ENCODE data around the gene MNAT1.
"Not testable (repeated sequence)": the region's sequence is repeated elsewhere in the genome, so short reads cannot be mapped to it uniquely, and the experiment has no call there.

Gene MNAT1

DNA sequence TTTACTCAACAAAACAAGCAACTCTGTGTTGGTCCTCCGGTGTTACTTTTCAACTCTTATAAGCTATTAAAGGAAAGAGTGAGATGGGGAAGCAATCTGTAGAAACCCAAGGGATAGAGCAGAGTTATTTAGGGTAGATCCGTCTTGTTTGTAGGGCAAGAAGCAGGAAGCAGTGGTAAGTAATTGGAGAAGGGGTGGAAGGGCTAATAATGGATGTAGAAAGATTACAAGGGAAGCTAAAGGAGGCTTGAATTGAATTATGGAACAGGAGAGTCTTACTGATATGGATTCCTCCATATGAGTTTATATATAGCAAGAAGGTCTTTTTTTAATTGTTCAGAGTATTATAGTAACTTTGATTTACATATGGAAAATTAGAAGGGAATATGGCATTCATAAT lies 72.7 kb downstream of the MNAT1 start:
- DNase-seq, result no peak

DNA sequence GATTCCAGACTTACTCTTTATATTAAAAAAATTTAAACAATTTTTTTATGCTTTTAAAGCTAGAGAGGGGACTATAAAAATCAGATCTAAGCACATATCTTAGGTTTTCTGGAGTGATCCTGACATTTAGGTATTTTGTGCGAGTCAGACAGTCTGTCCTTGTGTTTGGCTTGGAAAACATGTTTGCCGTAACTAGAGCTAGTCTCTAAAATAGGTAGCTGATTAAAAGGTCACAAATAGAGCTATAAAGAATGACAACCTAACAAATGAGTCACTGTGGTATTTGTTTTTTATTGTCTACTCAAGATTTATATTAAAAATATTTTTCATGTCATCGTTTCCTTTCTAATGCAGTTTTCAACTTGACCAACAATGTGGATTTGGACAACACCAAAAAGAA lies 73.4 kb downstream of the MNAT1 start:
- no peak for DNase-seq

DNA sequence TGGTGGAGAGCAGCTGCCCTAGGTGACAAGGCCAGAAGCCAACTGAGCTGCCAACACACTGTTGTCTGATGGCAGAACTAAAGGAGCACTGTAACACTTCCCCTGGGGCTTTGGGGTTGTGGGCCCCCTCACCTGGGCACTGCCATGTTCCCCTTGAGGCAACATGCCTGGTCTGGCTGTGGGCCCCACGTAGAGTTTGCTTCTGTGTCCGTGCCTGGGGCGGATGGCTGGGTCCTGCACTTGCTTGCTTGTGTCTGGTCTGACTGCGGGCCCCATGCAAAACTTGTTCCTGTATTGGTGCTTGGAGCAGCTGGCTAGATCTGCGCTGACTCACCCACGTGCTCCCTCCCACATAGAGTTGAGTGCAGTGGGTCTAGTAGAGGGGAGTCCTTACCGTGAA lies 78.4 kb downstream of the MNAT1 start:
- DNase-seq, result no peak

DNA sequence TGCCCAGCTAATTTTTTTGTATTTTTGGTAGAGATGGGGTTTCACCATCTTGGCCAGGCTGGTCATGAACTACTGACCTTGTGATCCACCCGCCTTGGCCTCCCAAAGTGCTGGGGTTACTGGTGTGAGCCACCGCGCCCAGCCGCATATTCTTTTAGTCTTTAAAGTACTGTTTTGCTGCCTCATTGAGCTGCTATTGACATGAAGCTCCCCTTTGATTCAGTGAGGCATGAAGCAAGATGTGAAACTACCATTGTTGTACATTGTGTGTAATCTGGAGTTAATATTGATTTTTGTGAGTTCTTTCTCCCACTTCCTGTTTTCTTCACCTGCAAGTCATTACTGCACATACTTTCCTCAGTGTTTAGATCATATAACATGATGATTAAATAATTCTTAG lies 80.8 kb downstream of the MNAT1 start:
- no peak for DNase-seq

DNA sequence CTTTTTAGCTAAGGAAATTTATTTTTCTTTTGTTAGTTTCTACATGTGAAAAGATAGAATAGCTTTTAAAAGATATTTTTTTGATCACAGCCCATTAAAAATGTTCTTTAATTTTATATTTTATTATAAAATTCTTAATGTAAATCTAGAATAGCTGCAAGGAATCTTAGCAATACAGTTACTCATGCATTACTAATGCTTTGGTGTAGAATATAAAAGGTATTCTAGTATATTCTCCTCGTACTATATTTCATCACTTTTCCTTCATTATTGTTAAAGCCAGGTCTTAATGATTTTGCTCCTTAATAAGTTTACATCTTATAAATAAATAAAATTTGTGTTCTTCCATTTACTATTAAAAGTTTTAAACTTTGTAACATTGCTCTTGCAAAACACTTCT lies 82.6 kb downstream of the MNAT1 start:
- DNase-seq, result no peak

DNA sequence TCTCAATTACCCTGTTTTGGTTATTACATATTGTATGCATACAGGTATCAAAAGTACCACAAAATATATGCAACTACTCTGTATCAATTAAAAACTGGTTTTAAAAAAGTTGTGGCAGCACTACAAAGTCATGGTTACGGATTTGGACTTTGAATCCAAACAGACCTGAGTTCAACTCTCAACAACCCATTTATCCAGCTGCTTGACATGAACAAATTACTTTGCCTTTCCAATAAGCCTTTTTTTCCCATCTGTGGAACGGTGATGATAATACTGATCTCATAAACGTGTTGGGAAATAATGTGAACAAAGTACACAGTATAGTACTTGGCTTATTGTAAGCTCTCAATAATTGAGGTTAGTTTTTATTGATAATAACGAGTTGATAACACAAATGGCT lies 85.0 kb downstream of the MNAT1 start:
- no peak for DNase-seq

DNA sequence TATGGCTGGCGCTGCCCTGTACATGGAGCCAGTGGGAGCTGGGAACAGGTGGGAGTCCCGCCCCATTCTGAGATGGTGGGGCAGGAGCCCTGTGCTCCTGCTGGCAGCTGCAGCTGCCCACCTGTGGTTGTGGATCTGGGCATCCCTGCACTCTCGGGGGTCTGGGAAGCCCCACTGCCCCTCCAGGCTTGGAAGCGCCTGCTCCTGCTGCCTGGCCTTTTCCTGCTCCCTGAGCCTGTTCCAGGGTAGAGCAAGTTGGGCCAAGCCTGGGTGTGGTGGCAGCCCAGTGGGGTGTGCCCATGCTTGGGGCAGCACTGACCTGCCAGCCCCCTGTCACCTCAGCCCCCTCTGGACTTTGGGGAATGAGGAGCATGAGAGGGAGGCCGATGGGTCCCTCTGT lies 104.0 kb downstream of the MNAT1 start:
- DNase-seq, result no peak

DNA sequence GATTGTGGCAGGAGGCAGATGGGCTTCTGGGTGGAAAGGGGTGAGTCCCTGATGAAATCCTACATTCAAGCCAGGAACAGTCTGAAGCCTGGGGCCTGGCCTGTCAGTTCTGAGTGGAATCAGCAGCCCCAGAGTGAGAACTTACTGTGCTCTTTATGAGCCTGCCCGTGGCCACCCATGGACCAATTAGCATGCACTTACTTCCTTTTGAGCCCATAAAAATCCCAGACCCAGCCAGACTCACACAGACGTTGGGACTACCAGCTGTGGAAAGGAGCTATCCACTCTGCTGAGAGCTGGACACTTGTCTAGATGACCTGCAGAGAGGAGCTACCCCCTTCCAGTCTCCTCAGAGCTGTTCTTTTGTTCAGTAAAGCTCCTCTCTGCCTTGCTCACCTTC lies 104.5 kb downstream of the MNAT1 start:
- no peak for DNase-seq

DNA sequence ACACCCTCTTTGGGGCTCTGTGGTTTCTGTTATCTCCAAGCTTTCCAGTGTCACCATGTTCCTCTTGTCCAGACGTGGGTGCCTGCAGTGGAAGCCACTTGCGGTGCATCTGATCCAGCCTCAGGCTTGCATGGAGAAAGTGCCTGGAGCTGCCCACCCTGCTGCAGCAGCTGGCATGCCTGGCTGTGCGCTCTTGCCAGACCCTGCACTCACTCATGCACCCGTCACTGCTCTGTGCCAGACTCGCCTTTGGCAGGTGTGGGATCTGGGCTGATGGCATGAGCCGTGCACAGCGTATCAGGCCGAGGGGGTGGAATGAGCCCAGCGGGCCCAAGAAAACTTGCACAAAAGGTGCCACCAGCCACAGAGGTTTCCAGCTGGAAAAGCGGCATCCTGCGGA lies 105.1 kb downstream of the MNAT1 start:
- DNase-seq, result no peak

DNA sequence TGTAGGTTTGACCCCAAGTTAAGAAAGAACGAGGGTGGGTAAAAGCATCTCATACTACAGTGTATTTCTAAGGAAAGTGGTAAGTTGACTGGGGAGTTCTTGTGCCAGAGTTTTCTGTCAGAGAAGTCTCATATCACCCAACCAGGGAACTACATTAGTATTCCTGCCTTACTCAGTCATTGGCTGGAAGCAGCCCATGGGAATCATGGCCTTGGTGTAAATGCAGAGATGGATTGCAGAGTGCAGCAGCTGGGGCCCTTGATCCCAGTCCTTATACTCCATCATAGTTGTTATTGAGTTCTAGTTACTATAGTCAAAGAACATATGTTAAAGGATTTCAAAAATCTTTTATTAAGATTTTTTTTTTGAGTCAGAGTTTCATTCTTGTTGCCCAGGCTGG lies 105.8 kb downstream of the MNAT1 start:
- DNase-seq, result no peak

DNA sequence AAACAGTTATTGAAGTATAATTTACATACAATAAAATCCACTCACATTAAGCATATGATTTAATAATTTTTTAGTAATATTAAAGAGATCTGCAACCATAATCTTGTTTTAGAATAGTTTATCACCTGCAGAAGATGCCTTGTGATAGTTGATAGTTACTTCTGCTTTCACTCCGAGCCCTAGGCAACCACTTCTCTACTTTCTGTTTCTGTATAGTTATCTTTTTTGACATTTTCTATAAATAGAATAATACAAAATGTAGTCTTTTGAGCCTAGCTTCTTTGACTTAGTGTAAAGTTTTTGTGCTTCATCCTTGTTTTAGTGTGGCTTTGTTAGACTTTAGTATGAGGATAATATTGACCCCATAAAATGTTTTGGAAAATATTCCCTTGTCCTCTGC lies 111.0 kb downstream of the MNAT1 start:
- DNase-seq, result no peak

DNA sequence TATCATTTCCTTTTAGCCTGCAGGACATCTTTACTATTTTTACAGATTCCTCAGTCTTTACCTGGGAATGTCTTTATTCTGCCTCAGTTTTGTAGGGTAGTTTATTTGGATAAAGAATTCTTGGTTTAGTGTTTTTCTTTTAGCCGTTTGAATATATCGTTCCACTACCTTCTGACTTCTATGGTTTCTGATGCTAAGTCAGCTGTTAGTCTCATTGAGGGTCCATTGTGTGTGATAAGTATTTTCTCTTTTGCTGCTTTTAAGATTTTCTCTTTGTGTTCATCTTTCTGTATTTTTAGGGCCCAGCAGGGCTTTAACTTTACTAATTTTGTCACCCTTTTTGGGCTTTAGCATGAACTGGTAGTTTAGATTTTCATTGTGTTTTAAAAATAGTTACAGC lies 113.5 kb downstream of the MNAT1 start:
- no peak for DNase-seq

DNA sequence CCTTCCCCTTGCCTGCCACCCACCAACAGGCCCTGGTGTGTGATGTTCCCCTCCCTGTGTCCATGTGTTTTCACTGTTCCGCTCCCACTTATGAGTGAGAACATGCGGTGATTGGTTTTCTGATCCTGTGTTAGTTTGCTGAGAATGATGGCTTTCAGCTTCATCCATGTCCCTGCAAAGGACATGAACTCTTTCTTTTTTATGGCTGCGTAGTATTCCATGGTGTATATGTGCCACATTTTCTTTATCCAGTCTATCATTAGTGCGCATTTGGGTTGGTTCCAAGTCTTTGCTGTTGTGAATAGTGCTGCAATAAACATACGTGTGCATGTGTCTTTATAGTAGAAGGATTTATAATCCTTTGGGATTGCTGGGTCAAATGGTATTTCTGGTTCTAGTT lies 117.1 kb downstream of the MNAT1 start:
- DNase-seq, result not testable (repeated sequence)

DNA sequence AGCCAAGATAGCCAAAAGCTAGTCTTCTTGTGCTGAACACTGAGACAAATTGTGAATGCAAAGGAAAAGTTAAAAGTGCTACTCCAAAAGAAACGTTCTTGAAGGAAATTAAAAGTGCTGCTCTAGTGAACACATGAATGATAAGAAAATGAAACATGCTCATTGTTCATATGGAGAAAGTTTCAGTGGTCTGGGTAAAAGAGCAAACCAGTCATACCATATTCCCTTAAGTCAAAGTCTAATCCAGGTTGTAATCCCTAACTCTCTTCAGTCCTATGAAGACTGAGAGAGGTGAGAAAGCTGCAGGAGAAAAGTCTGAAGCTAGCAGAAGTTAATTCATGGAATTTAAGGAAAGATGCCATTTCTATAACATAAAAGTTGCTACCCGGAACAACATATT lies 121.5 kb downstream of the MNAT1 start:
- no peak for DNase-seq

DNA sequence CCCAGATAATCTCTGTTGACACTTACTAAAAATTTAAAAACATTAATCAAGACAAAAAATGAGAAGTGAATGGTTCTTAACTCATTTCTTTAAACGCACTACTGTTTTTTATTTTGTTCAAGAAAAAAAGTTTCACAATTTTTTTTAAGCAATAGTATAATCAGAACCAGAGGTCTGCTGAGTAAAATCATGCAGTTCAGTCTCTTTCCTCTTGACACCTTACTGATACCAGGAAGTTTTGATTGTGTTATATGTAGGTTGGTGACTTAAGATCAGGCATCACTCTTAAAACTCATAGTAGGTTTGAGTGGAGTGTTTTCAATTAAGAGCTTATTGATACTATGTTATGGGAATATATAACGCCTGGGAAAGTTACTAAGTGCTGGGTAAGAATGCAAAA lies 125.0 kb downstream of the MNAT1 start:
- DNase-seq, result no peak

DNA sequence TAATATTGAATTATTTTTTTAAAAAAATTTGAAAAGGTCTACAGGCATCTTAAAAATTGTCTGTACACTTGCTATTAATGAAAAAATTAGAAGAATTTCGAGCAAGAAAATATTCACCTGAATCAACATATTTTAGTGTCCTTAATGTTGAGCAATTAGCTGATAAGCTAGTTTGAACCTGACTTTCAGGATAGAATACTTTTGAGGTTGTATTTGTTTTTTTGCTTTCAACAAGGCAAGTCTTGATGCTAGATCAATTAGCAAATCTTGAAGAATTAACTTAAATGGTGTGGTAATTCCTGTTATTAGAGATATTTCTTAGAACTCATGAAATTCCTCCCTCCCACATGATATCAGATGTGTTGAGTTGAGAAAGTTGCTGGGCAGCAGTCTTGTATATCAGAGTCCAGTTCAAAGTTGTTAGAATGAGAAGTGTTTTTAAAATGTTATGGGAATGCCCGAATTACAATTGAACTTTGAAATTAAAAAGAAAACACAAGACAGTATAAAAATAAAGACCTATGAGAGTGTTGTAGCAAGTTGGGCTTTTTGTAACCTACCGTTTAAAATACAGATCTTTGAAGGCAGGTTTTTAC lies 127.1 kb downstream of the MNAT1 start:
- no peak for DNase-seq

DNA sequence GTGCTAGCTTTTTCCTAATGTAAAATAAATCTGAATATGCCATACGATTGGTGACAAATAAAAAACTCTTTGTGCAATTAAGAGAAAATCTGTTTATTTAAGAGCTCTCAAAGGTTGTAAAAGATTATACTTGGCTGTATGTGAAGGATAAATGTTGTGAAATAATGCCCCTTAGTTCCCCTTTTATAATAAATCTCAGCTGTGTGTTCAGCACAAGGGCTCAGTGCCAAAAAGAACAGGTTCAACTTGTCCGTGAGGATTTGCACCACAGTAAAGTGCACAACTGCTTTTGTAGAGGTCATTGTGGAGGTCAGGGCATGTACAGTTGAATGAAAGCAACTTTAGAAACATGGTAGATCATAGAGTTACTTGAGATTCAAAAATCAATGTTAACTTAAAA lies 127.7 kb downstream of the MNAT1 start:
- no peak for DNase-seq

DNA sequence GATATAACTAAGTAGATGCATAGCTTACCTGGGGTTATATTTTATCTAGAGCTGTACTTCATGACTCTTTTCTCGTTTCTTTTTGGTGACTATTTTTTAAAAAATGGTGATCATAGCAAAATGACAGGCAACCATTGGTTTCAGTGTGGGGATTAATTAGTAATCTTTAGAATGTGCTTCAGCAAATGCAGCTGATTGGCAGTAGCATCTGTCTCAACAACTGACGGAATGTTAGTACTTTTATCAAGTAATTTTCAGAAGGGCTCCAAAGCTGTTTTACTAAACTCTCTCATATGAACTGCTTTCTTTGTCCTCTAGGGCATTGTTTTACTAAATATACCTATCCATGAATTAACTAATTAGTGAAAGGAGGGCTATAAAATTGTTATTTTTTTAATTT lies 128.7 kb downstream of the MNAT1 start:
- no peak for DNase-seq

DNA sequence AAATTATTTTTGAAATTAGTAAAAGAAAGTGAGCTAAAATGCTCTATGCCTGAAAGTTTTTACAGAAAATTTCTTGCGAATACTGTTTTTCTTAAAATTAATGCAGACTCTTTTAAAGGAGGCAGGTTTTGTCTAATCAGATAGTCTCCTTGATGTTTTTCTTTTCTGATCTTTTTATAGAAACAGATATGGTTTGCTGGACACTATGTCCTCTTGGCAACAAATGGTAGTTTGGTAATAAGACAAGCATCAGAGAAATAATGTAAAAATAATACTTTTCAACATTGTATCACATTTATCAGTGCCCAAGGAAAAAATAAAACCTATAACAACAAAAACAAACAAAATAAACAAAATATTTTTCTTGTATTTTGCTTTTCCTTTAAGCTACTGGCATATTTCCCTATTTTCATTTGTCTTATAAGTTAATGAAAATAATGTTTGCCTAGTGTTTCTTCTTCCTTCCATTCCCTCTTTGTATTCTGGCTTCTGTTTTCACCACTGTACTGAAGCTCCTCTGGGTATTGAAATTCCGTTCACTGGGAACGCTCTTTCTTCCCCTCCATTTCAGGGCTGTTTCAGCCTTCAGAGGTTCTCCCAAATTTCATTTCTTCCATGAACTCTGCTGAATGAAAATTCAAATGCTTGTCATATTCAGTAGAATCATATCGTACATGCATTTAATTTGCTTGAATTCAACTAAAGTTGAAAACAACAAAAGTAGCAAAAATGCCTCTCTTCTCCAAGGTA lies 131.0 kb downstream of the MNAT1 start:
- no peak for DNase-seq

DNA sequence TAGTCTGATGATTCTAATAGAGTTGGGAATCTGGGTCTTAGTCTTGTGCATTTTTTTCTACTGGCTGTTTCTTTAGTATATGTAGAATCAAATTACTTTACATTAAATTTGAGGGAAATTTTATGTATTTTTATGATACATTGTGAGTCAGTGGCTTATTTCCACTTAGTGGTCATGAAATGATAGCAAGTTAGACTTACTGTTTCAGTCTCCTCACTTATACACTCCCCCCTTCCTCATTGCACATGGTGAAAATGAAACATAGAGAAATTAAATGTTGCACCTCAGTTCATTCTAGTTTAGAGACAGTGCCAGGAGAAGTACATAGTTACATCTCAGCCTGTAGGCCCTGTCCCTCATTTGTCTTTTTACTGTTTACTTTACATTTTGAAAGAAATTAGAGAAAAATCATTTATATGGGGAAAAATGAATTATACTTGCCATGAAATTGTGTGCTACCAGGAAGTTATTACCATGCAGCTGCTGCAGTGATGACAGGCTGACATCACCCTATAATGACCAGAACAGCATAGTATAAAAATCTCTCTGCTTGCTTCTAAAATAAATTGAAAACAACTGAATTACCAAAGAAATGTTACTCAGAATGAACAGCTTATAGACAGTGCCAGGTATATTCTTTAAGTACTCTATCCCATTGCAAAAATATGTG lies 133.1 kb downstream of the MNAT1 start:
- DNase-seq, result no peak

DNA sequence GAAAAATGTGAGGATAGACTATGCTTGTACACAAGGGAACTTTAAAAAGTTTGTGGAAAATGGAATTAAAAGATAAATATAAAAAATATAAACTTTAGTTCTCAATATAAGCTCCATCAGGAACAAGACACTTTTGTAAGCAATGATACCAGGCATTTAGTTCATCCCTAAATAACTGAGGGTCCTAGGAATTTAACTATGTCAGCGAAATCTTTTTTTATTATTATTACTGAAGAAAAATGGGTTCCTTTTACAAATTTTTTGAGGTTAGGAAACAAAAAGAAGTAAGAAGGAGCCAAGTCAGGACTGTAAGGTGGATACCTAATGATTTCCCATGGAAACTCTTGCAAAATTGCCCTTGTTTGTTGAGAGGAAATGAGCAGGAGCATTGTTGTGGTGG lies 143.6 kb downstream of the MNAT1 start:
- DNase-seq, result no peak

DNA sequence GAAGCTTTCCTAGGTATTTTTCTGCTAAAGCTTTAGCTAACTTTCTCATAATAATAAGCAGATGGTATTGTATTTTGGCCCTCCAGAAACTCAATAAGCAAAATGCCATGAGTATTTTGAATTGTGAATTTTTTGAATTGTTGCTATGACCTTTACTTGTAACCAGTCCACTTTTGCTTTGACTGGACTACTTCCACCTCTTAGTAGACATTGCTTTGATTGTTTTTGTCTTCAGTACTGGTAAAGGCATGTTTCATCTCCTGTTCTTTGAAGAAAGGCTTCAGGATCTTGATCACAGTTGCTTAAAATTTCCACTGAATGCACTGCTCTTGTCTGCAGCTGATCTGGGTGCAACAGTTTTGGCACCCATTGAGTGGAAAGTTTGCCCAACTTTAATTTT lies 144.0 kb downstream of the MNAT1 start:
- DNase-seq, result no peak

DNA sequence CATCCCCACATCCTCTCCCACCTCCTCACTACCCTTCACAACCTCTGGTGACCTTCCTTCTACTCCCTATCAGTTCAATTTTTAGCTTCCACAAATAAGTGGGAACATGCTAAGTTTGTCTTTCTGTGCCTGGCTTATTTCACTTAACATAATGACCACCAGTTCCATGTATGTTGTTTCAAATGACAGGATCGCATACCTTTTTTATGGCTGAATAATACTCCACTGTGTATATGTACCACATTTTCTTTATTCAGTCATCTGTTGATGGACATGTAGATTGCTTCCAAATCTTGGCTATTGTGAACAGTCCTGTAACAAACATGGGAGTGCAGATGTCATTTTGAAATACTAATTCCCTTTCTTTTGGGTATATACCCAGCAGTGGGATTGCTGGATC lies 147.7 kb downstream of the MNAT1 start:
- DNase-seq, result no peak

DNA sequence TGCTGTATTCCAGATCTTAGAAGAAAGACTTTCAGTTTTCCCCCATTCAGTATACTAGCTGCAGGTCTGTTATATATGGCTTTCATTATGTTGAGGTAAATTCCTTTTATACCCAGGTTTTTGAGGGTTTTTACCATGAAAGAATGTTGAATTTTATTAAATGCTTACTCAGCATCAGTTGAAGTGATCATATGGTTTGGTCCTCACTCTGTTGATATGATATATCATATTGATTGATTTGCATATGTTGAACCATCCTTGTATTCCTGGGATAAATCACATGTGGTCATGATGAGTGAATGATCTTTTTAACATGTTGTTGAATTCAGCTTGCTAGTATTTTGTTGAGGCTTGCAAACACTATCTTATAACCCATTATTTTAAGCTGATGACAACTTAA lies 149.6 kb downstream of the MNAT1 start:
- DNase-seq, result no peak

DNA sequence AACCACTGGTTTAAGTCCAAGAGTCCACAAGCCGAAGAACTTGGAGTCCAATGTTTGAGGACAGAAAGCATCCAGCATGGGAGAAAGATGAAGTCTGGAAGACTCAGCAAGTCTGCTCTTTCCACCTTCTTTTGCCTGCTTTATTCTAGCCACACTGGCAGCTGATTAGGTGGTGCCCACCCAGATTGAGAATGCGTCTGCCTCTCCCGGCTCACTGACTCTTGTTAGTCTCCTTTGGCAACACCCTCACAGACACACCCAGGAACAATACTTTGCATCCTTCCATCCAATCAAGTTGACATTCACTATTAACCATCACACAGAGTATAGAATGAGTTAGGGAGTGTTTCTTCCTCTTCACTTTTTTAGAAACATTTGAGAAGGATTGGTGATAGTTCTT lies 156.1 kb downstream of the MNAT1 start:
- not testable (repeated sequence) for DNase-seq

Measured in stimulated activated CD4-positive, alpha-beta T cell treated with anti-CD3 and anti-CD28 coated beads, Interleukin-2, amount 100 ng/mL, for 48 hours (primary cell).